AG04450 (cell line): ENCODE results near the gene HDAC7. TPM values are rescaled to one million over a fixed set of nuclear protein-coding genes. Genes with fewer than 3 reads are reported as not detected.

Experiments used
- CTCF ChIA-PET: fragments of 300-600, 350-600 bp; formaldehyde crosslinking; extraction: SDS; loops from one replicate; lab custom pipeline; 2022; ENCODE audit warnings: antibody characterized with exemption, inconsistent platforms; lab: Charles Lee
- POLR2A ChIA-PET: fragments of 350-600 bp; formaldehyde crosslinking; extraction: SDS; loops from one replicate; lab custom pipeline; 2021; ENCODE audit warnings: antibody characterized with exemption, inconsistent platforms; lab: Yijun Ruan, JAX
- DNase-seq: peaks from one replicate; pipeline ENCODE4 v3.0.0-alpha.2; 2011; ENCODE audit warnings: low read depth, low spot score
- H3K27ac ChIP-seq: one replicate; pipeline ENCODE4 v1.5.1; 2012; ENCODE audit warnings: low read depth, low read length, control low read depth
- H3K27me3 ChIP-seq: one replicate; pipeline ENCODE4 v1.6.0; 2012; ENCODE audit warnings: low read length; ENCODE audit not compliant: control insufficient read depth, insufficient read depth
- H3K4me3 ChIP-seq: 2 replicates; pipeline ENCODE4 v1.5.1; 2011; ENCODE audit warnings: mild to moderate bottlenecking, low read depth, low read length, control low read depth
- H3K9me3 ChIP-seq: 2 replicates; pipeline ENCODE4 v1.5.1; 2012; ENCODE audit warnings: low read length; ENCODE audit not compliant: control insufficient read depth, insufficient read depth
- CTCF ChIP-seq: IDR thresholded peaks from 2 replicates; pipeline ENCODE4 v1.5.1; 2011; ENCODE audit warnings: low read depth, low read length, control low read depth, inconsistent platforms
- polyA plus RNA-seq: library from polyadenylated mRNA; depleted of rRNA; stranded (reverse); fragments of >200 nt; gene quantifications from 2 replicates; pipeline ENCODE4 v1.2.3, GENCODE V29; 2011

Gene HDAC7
- polyA plus RNA-seq, 1 experiment = 17.1 TPM

- no peak for TF ChIP-seq CTCF
- H3K4me3 ChIP-seq = no peak overlapping the region
- H3K27me3 ChIP-seq = no peaks in the 10 kb centered on the region
- ChIA-PET CTCF (interaction anchor here (1.2 kb wide), 1 partner anchor 17 kb away, joined by 5 read pairs; no protein-coding TSS in a partner anchor), POLR2A (no interaction called here)
- no peak overlapping the region for H3K27ac ChIP-seq
- no peak for DNase-seq
- no peaks in the 10 kb centered on the region for H3K9me3 ChIP-seq
Observed at GRCh38 chr12:47856094-47856493, 36.4 kb upstream of the HDAC7 start.

- DNase-seq = no peak
- Histone ChIP-seq H3K9me3 (no peaks in the 10 kb centered on the region), H3K27me3 (no peaks in the 10 kb centered on the region), H3K4me3 (no peak overlapping the region), H3K27ac (no peak overlapping the region)
- CTCF ChIA-PET = interaction anchor here (1.2 kb wide), 1 partner anchor 16 kb away, joined by 5 read pairs; no protein-coding TSS in a partner anchor
- TF ChIP-seq CTCF = no peak
- POLR2A ChIA-PET = no interaction called here
Observed at GRCh38 chr12:47855502-47855901, 35.8 kb upstream of the HDAC7 start.

- CTCF ChIA-PET = interaction anchor here (0.5 kb wide), 1 partner anchor 22 kb away, joined by 6 read pairs; no protein-coding TSS in a partner anchor
- POLR2A ChIA-PET = no interaction called here
- Histone ChIP-seq H3K27ac (no peak overlapping the region), H3K4me3 (no peak overlapping the region), H3K27me3 (no peaks in the 10 kb centered on the region), H3K9me3 (no peaks in the 10 kb centered on the region)
- DNase-seq = no peak
- TF ChIP-seq CTCF = no peak
Observed at GRCh38 chr12:47854531-47854930, 34.8 kb upstream of the HDAC7 start.

GRCh38 chr12:47852096-47852571 is 32.4 kb upstream of the HDAC7 start:
- ChIA-PET CTCF (interaction anchor here (0.6 to 0.8 kb wide), 2 partner anchors 10 to 111 kb away, joined by 3 read pairs; no protein-coding TSS in a partner anchor), POLR2A (no interaction called here)
- H3K4me3 ChIP-seq = no peak overlapping the region
- H3K27ac ChIP-seq = no peak overlapping the region
- TF ChIP-seq CTCF = no peak
- no peak for DNase-seq
- H3K27me3 ChIP-seq = no peaks in the 10 kb centered on the region
- no peaks in the 10 kb centered on the region for H3K9me3 ChIP-seq

GRCh38 chr12:47851303-47851952 is 31.7 kb upstream of the HDAC7 start:
- H3K27ac ChIP-seq = no peak overlapping the region
- H3K9me3 ChIP-seq = no peaks in the 10 kb centered on the region
- no peak for TF ChIP-seq CTCF
- H3K4me3 ChIP-seq = no peak overlapping the region
- H3K27me3 ChIP-seq = no peaks in the 10 kb centered on the region
- ChIA-PET POLR2A (interaction anchor here (1.2 kb wide), 1 partner anchor 13 kb away, joined by 3 read pairs; no protein-coding TSS in a partner anchor), CTCF (interaction anchor here (1.8 to 4.0 kb wide), 2 partner anchors 13 to 112 kb away, joined by 5 to 24 read pairs; partner anchors contain the start of gene TMEM106C)
- DNase-seq = no peak
